Hepatocyte (in vitro differentiated cells): ENCODE measurements around the gene CHRNA7. TPM values are rescaled to one million over a fixed set of nuclear protein-coding genes. Genes with fewer than 3 reads are reported as not detected.

Source experiments
- DNase-seq: peaks from one replicate; pipeline ENCODE4 v3.0.0-alpha.2; 2016; ENCODE audit warnings: low spot score
- H2AFZ ChIP-seq: fragments of 200-600 bp; sonication (generic); 2 replicates; pipeline ENCODE4 v1.6.0; 2016; ENCODE audit warnings: antibody characterized with exemption, mild to moderate bottlenecking
- H3K27ac ChIP-seq: fragments of 200-600 bp; sonication (generic); 2 replicates; pipeline ENCODE4 v1.5.1; 2016; ENCODE audit warnings: mild to moderate bottlenecking
- H3K27me3 ChIP-seq: fragments of 200-600 bp; sonication (generic); 2 replicates; pipeline ENCODE4 v1.6.1; 2016
- H3K36me3 ChIP-seq: fragments of 200-600 bp; sonication (generic); replicated peaks from 2 replicates; pipeline ENCODE4 v1.5.1; 2016; ENCODE audit warnings: low read depth; ENCODE audit not compliant: insufficient read depth
- H3K4me1 ChIP-seq: fragments of 200-600 bp; sonication (generic); 2 replicates; pipeline ENCODE4 v1.5.1; 2016; ENCODE audit warnings: mild to moderate bottlenecking, moderate library complexity; ENCODE audit not compliant: insufficient read depth
- H3K4me2 ChIP-seq: fragments of 200-600 bp; sonication (generic); 2 replicates; pipeline ENCODE4 v1.6.0; 2016
- H3K4me3 ChIP-seq: fragments of 200-600 bp; sonication (generic); 2 replicates; pipeline ENCODE4 v1.5.1; 2016; ENCODE audit warnings: mild to moderate bottlenecking
- H3K79me2 ChIP-seq: fragments of 200-600 bp; sonication (generic); 2 replicates; pipeline ENCODE4 v1.6.0; 2017; ENCODE audit warnings: mild to moderate bottlenecking
- H3K9me2 ChIP-seq: fragments of 200-600 bp; sonication (generic); replicated peaks from 2 replicates; pipeline ENCODE4 v1.6.0; 2017; ENCODE audit warnings: mild to moderate bottlenecking; ENCODE audit not compliant: insufficient read depth
- H3K9me3 ChIP-seq: fragments of 200-600 bp; sonication (generic); 2 replicates; pipeline ENCODE4 v1.5.1; 2016; ENCODE audit warnings: low read depth, mild to moderate bottlenecking
- H4K20me1 ChIP-seq: fragments of 200-600 bp; sonication (generic); 2 replicates; pipeline ENCODE4 v1.6.0; 2016; ENCODE audit warnings: mild to moderate bottlenecking; ENCODE audit not compliant: insufficient read depth, poor library complexity, severe bottlenecking
- CTCF ChIP-seq: fragments of 200-600 bp; sonication (generic); IDR thresholded peaks from 2 replicates; pipeline ENCODE4 v1.5.1; 2016; ENCODE audit warnings: antibody characterized with exemption, mild to moderate bottlenecking; ENCODE audit not compliant: poor library complexity
- EZH2 ChIP-seq: fragments of 200-600 bp; sonication (generic); IDR thresholded peaks from 2 replicates; pipeline ENCODE4 v1.6.1; 2016; ENCODE audit warnings: antibody characterized with exemption, mild to moderate bottlenecking, borderline replicate concordance
- EZH2phosphoT487 ChIP-seq: fragments of 200-600 bp; sonication (generic); IDR thresholded peaks from one replicate; pipeline ENCODE4 v1.6.1; 2018; ENCODE audit warnings: antibody characterized with exemption, mild to moderate bottlenecking, low read depth, moderate library complexity; ENCODE audit not compliant: unreplicated experiment, severe bottlenecking
- WGBS: methylation state at CpG from one replicate; pipeline ENCODE4 v1.1.6; 2016; ENCODE audit warnings: low lambda C conversion rate; ENCODE audit errors: missing lambda C conversion rate; 5-methylcytosine and 5-hydroxymethylcytosine counted together
- polyA plus RNA-seq: library from polyadenylated mRNA; unstranded; fragments of >200 nt; fragmentation: Nextera tagmentation; extraction: Ambion mirVana; gene quantifications from 2 replicates; pipeline ENCODE4 v1.2.1, GENCODE V29; 2016
- total RNA-seq: library from RNA; depleted of rRNA; stranded (reverse); fragments of >200 nt; gene quantifications from 2 replicates; pipeline ENCODE4 v1.2.3, GENCODE V29; 2014

Gene CHRNA7
- total and polyA plus RNA-seq, 2 experiments from 2014 or later = 3.0 to 4.0 TPM

DNA sequence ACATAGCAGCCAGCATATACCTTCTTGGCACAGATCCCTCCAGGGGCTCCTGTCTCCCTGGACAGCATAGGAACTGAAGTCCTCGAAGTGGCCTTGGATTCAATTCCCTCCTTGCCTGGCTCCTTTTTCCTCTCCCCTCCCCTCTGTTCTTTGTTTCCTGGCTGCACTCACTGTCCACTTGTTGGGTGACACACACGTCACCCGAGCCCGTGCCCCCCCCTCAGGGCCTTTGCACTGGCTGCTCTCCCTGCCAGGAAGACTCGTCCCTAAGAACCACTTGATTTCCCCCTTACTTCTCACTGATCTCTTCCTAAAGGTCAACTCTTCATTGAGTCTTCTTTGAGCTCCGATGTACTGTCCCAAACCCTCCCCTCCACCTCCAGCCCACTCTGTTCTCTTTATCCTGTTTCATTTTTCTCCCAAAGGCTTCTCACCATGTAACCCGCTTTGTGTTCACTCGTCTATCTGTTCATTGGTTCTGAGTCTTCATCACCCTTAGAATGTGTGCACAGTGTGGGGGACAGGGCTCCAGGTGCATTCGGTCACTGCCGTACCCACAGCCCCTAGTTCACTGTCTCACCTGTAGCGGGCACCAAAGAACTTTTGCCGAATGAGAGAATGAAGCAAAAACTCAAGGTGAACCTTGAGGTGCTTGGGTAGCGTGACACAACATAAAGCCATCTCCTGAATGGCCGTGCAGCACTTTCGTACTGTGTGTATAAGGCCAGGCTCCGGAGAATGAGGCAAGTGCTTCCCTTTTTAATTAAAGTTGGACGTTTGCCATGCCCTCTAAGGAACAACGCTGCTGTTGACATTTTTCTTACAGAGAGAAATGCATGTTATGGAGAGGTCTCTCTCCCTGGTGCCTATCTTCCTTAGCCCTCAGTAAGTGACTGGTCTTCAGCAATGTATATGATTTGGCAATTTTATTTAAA is 74.0 kb downstream of the CHRNA7 start:
- WGBS = 93% methylated on average over 18 of the region's 18 CpGs
- no peaks in the 10 kb centered on the region for H3K4me1 ChIP-seq
- no peaks in the 10 kb centered on the region for H3K9me2 ChIP-seq
- no peak overlapping the region for H2AFZ ChIP-seq
- H3K27me3 ChIP-seq = no peaks in the 10 kb centered on the region
- no peaks in the 10 kb centered on the region for H3K9me3 ChIP-seq
- H4K20me1 ChIP-seq = no peaks in the 10 kb centered on the region
- H3K4me2 ChIP-seq = no peak overlapping the region
- H3K79me2 ChIP-seq = no peaks in the 10 kb centered on the region
- H3K4me3 ChIP-seq = no peak overlapping the region
- no peaks in the 10 kb centered on the region for H3K36me3 ChIP-seq
- DNase-seq = no peak
- no peak for TF ChIP-seq EZH2phosphoT487
- TF ChIP-seq CTCF = no peak
- no peak overlapping the region for H3K27ac ChIP-seq

- Histone ChIP-seq H2AFZ (no peak overlapping the region), H3K9me2 (no peaks in the 10 kb centered on the region), H3K27ac (no peak overlapping the region), H3K9me3 (no peaks in the 10 kb centered on the region), H3K36me3 (no peaks in the 10 kb centered on the region), H3K4me1 (no peaks in the 10 kb centered on the region), H3K4me2 (no peak overlapping the region), H3K79me2 (no peaks in the 10 kb centered on the region), H3K4me3 (no peak overlapping the region), H4K20me1 (no peaks in the 10 kb centered on the region), H3K27me3 (no peaks in the 10 kb centered on the region)
- no peak for DNase-seq
- TF ChIP-seq EZH2 = no peak
- no peak for TF ChIP-seq EZH2phosphoT487
- whole genome bisulfite sequencing = 71% methylated on average over 11 of the region's 11 CpGs
Measured at GRCh38 chr15:32105258-32106241, 75.2 kb downstream of the CHRNA7 start.

DNA sequence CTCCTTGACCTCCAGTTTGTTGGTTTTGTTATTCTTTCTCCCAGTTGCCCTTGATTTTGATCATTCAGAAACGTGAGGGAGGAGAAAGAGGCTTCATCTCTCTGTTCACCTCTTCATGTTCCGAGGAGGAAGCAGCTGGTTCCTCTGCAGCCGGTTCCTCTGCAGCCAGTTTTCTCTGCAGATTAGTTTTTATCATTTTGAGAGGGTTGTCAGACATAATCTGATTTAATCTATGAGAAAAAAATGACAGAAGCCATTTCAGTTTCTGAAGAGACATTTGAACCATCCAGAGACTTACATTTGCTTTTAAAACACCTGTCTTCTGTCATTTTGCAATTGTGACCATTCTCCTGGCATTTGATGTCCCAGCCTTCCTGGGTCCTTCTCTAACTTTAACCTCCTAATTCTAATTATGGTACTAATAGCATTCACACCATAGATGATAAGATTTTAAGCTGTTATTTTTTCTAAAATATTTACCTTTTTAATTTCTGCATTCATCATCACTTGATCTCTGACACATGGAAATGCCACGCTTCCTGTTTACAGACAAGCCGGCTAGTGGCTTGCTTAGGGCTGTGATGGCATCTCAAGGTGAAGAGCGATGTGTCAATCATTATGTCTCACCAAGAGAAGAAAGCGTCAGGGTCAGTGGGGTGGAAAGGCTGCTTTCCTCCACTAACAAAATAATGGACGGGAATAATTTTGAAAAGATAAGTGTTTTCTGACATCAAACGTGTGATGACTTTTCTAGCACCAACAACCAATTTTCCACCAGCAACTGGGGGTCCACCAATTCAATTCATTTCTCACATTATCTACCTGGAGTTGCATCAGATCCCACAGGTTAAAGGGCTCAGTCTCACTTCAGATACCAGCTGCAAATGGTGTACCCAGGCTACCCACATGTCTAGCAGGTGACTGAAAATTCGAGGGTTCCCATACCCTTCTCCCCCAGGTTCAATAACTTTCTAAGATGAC is 76.4 kb downstream of the CHRNA7 start:
- Histone ChIP-seq H2AFZ (no peak overlapping the region), H4K20me1 (no peaks in the 10 kb centered on the region), H3K4me3 (no peak overlapping the region), H3K9me3 (no peaks in the 10 kb centered on the region), H3K4me1 (no peaks in the 10 kb centered on the region), H3K79me2 (no peaks in the 10 kb centered on the region), H3K27ac (no peak overlapping the region), H3K36me3 (no peaks in the 10 kb centered on the region), H3K4me2 (no peak overlapping the region), H3K9me2 (no peaks in the 10 kb centered on the region), H3K27me3 (no peaks in the 10 kb centered on the region)
- TF ChIP-seq EZH2phosphoT487 (no peak), EZH2 (no peak)
- DNase-seq = no peak
- WGBS = 87% methylated on average over 10 of the region's 10 CpGs
